Measurements from ENCODE around the gene C11orf91.

- no peak for TF ChIP-seq MAFK (IDR thresholded peaks at IDR 0.05; ENCODE audit: low read depth, low read length)
- TF ChIP-seq, protein P1, sequence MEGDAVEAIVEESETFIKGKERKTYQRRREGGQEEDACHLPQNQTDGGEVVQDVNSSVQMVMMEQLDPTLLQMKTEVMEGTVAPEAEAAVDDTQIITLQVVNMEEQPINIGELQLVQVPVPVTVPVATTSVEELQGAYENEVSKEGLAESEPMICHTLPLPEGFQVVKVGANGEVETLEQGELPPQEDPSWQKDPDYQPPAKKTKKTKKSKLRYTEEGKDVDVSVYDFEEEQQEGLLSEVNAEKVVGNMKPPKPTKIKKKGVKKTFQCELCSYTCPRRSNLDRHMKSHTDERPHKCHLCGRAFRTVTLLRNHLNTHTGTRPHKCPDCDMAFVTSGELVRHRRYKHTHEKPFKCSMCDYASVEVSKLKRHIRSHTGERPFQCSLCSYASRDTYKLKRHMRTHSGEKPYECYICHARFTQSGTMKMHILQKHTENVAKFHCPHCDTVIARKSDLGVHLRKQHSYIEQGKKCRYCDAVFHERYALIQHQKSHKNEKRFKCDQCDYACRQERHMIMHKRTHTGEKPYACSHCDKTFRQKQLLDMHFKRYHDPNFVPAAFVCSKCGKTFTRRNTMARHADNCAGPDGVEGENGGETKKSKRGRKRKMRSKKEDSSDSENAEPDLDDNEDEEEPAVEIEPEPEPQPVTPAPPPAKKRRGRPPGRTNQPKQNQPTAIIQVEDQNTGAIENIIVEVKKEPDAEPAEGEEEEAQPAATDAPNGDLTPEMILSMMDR (conservative IDR thresholded peaks at IDR 0.05; ENCODE audit: low read depth, low read length): no peak
These were observed 30.9 kb downstream of the C11orf91 start for GRCh38 chr11:33669598-33670249.

All from IMR-90 (cell line).